Hepatocyte (in vitro differentiated cells): Measurements from ENCODE around the gene IRX3. TPM values are rescaled to one million over a fixed set of nuclear protein-coding genes. Genes with fewer than 3 reads are reported as not detected.
A peak's percentile ranks its signal among the peaks of the same experiment; 100 is the strongest.

Experiments used
- DNase-seq: peaks from one replicate; pipeline ENCODE4 v3.0.0-alpha.2; 2016; ENCODE audit warnings: low spot score
- H2AFZ ChIP-seq: fragments of 200-600 bp; sonication (generic); 2 replicates; pipeline ENCODE4 v1.6.0; 2016; ENCODE audit warnings: antibody characterized with exemption, mild to moderate bottlenecking
- H3K27ac ChIP-seq: fragments of 200-600 bp; sonication (generic); 2 replicates; pipeline ENCODE4 v1.5.1; 2016; ENCODE audit warnings: mild to moderate bottlenecking
- H3K27me3 ChIP-seq: fragments of 200-600 bp; sonication (generic); 2 replicates; pipeline ENCODE4 v1.6.1; 2016
- H3K36me3 ChIP-seq: fragments of 200-600 bp; sonication (generic); replicated peaks from 2 replicates; pipeline ENCODE4 v1.5.1; 2016; ENCODE audit warnings: low read depth; ENCODE audit not compliant: insufficient read depth
- H3K4me1 ChIP-seq: fragments of 200-600 bp; sonication (generic); 2 replicates; pipeline ENCODE4 v1.5.1; 2016; ENCODE audit warnings: mild to moderate bottlenecking, moderate library complexity; ENCODE audit not compliant: insufficient read depth
- H3K4me2 ChIP-seq: fragments of 200-600 bp; sonication (generic); 2 replicates; pipeline ENCODE4 v1.6.0; 2016
- H3K4me3 ChIP-seq: fragments of 200-600 bp; sonication (generic); 2 replicates; pipeline ENCODE4 v1.5.1; 2016; ENCODE audit warnings: mild to moderate bottlenecking
- H3K79me2 ChIP-seq: fragments of 200-600 bp; sonication (generic); 2 replicates; pipeline ENCODE4 v1.6.0; 2017; ENCODE audit warnings: mild to moderate bottlenecking
- H3K9me2 ChIP-seq: fragments of 200-600 bp; sonication (generic); replicated peaks from 2 replicates; pipeline ENCODE4 v1.6.0; 2017; ENCODE audit warnings: mild to moderate bottlenecking; ENCODE audit not compliant: insufficient read depth
- H3K9me3 ChIP-seq: fragments of 200-600 bp; sonication (generic); 2 replicates; pipeline ENCODE4 v1.5.1; 2016; ENCODE audit warnings: low read depth, mild to moderate bottlenecking
- H4K20me1 ChIP-seq: fragments of 200-600 bp; sonication (generic); 2 replicates; pipeline ENCODE4 v1.6.0; 2016; ENCODE audit warnings: mild to moderate bottlenecking; ENCODE audit not compliant: insufficient read depth, poor library complexity, severe bottlenecking
- CTCF ChIP-seq: fragments of 200-600 bp; sonication (generic); IDR thresholded peaks from 2 replicates; pipeline ENCODE4 v1.5.1; 2016; ENCODE audit warnings: antibody characterized with exemption, mild to moderate bottlenecking; ENCODE audit not compliant: poor library complexity
- EZH2 ChIP-seq: fragments of 200-600 bp; sonication (generic); IDR thresholded peaks from 2 replicates; pipeline ENCODE4 v1.6.1; 2016; ENCODE audit warnings: antibody characterized with exemption, mild to moderate bottlenecking, borderline replicate concordance
- EZH2phosphoT487 ChIP-seq: fragments of 200-600 bp; sonication (generic); IDR thresholded peaks from one replicate; pipeline ENCODE4 v1.6.1; 2018; ENCODE audit warnings: antibody characterized with exemption, mild to moderate bottlenecking, low read depth, moderate library complexity; ENCODE audit not compliant: unreplicated experiment, severe bottlenecking
- WGBS: methylation state at CpG from one replicate; pipeline ENCODE4 v1.1.6; 2016; ENCODE audit warnings: low lambda C conversion rate; ENCODE audit errors: missing lambda C conversion rate; 5-methylcytosine and 5-hydroxymethylcytosine counted together
- polyA plus RNA-seq: library from polyadenylated mRNA; unstranded; fragments of >200 nt; fragmentation: Nextera tagmentation; extraction: Ambion mirVana; gene quantifications from 2 replicates; pipeline ENCODE4 v1.2.1, GENCODE V29; 2016
- total RNA-seq: library from RNA; depleted of rRNA; stranded (reverse); fragments of >200 nt; gene quantifications from 2 replicates; pipeline ENCODE4 v1.2.3, GENCODE V29; 2014

The IRX3 gene
- total and polyA plus RNA-seq, 2 experiments from 2014 or later = 1.8 to 4.4 TPM

- Histone ChIP-seq H4K20me1 (no peaks in the 10 kb centered on the region), H2AFZ (no peak overlapping the region), H3K4me3 (no peak overlapping the region), H3K9me2 (no peaks in the 10 kb centered on the region), H3K79me2 (no peaks in the 10 kb centered on the region), H3K27me3 (peaks cover 79% of the 10 kb centered on the region), H3K27ac (no peak overlapping the region), H3K4me2 (peak overlapping the region; percentile 73), H3K9me3 (no peaks in the 10 kb centered on the region), H3K36me3 (no peaks in the 10 kb centered on the region), H3K4me1 (peaks cover 15% of the 10 kb centered on the region)
- peak; percentile 54 for TF ChIP-seq EZH2phosphoT487
- no peak for TF ChIP-seq CTCF
- peak; percentile 27 for TF ChIP-seq EZH2
- no peak for DNase-seq
- 10% methylated on average over 42 of the region's 46 CpGs for WGBS
These were observed 4.5 kb upstream of the IRX3 start for GRCh38 chr16:54290833-54291655.

GRCh38 chr16:54289945-54290832 lies 3.6 kb upstream of the IRX3 start:
- no peaks in the 10 kb centered on the region for H3K79me2 ChIP-seq
- 12% methylated on average over 59 of the region's 62 CpGs for WGBS
- H2AFZ ChIP-seq = peak overlapping the region; percentile 25
- peaks cover 20% of the 10 kb centered on the region for H3K4me1 ChIP-seq
- no peaks in the 10 kb centered on the region for H4K20me1 ChIP-seq
- peaks cover 86% of the 10 kb centered on the region for H3K27me3 ChIP-seq
- H3K9me2 ChIP-seq = no peaks in the 10 kb centered on the region
- no peak overlapping the region for H3K4me3 ChIP-seq
- H3K27ac ChIP-seq = no peak overlapping the region
- H3K4me2 ChIP-seq = peak overlapping the region; percentile 73
- H3K9me3 ChIP-seq = no peaks in the 10 kb centered on the region
- peak; percentile 35 for TF ChIP-seq EZH2
- no peak for TF ChIP-seq CTCF
- no peak for DNase-seq
- H3K36me3 ChIP-seq = no peaks in the 10 kb centered on the region

GRCh38 chr16:54289242-54289944 lies 2.8 kb upstream of the IRX3 start:
- no peak overlapping the region for H3K27ac ChIP-seq
- H3K36me3 ChIP-seq = no peaks in the 10 kb centered on the region
- H3K4me1 ChIP-seq = peaks cover 25% of the 10 kb centered on the region
- no peak overlapping the region for H3K4me3 ChIP-seq
- TF ChIP-seq EZH2phosphoT487 = peak; percentile 36
- TF ChIP-seq CTCF = no peak
- DNase-seq = no peak
- no peaks in the 10 kb centered on the region for H4K20me1 ChIP-seq
- WGBS = 7% methylated on average over 37 of the region's 57 CpGs
- no peaks in the 10 kb centered on the region for H3K9me2 ChIP-seq
- H3K79me2 ChIP-seq = no peaks in the 10 kb centered on the region
- peak overlapping the region; percentile 27 for H3K4me2 ChIP-seq
- peaks cover 88% of the 10 kb centered on the region for H3K27me3 ChIP-seq
- H2AFZ ChIP-seq = no peak overlapping the region
- no peaks in the 10 kb centered on the region for H3K9me3 ChIP-seq
